ENCODE data around the gene SMURF2. TPM values are rescaled to one million over a fixed set of nuclear protein-coding genes. Genes with fewer than 3 reads are reported as not detected.

SMURF2 gene
- total RNA-seq, 3 donors from 2014 or later = 27.2 to 48.3 (median 28.6) TPM

DNA sequence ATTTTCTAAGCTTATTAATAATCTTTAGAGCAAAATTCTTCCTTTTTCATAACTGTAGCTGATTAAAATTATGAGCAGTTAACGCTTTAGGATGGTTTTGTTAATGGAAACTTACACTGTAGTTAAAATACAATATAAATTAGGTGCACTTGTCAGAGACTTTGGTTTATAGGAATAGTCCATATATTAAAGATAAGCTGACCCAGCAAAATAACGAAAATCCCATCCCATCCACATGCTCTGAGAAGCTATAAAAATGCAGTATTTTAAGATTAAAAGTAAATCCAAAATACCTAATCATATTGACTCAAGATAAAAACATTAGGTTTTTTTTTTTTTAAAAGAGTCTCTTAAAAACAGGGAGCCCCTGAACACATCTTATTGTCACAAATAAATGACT lies 117.4 kb downstream of the SMURF2 start:
- no peaks in the 10 kb centered on the region for H3K4me1 ChIP-seq
- H3K4me3 ChIP-seq = no peak overlapping the region
- H3K27me3 ChIP-seq = no peaks in the 10 kb centered on the region
- TF ChIP-seq CTCF (IDR thresholded peaks at IDR 0.05) (no peak), POLR2AphosphoS5 (IDR thresholded peaks at IDR 0.05) (no peak), POLR2A (IDR thresholded peaks at IDR 0.05) (no peak)
- no peaks in the 10 kb centered on the region for H3K9me3 ChIP-seq
- no peak overlapping the region for H3K27ac ChIP-seq
- no peak for DNase-seq (ENCODE audit: low spot score in 2 of 2)
- intact Hi-C loops (cut with DNase I; ENCODE audit: low total_unique reads) = no loop called here
- H3K36me3 ChIP-seq = no peaks in the 10 kb centered on the region

DNA sequence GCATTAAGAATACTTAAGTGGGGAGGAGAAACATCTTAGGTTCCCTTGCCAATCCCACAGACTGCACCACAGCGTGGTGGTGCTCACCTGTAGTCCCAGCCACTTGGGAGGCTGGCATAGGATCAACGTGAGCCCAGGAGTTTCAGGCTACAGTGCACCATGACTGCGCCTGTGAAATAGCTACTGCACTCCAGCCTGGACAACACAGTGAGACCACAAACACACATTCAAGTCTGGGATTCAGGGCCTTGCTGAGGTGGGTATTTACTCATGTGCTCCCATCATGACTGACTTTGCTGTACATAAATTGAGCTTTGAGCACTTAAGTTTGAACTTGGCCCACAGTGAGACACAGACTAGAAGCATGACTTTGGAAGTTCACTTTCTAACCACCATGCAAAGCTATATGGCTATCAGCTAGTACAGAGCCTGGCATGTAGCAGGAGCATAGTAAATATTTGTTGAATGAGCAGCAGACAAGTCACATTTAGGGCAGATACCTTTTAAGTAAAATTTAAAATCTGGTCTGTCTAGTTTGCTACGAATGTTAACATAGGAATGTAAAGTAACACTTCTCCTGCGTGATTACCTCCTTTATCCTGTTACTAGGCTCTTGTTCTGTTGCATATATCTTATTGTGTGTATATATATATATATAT lies 121.9 kb downstream of the SMURF2 start:
- no peak overlapping the region for H3K4me3 ChIP-seq
- DNase-seq (ENCODE audit: low spot score in 2 of 2) = no peak
- H3K27ac ChIP-seq = no peak overlapping the region
- no peaks in the 10 kb centered on the region for H3K4me1 ChIP-seq
- intact Hi-C loops (cut with DNase I; ENCODE audit: low total_unique reads) = no loop called here
- no peaks in the 10 kb centered on the region for H3K9me3 ChIP-seq
- no peaks in the 10 kb centered on the region for H3K36me3 ChIP-seq
- TF ChIP-seq POLR2A (IDR thresholded peaks at IDR 0.05) (no peak), CTCF (IDR thresholded peaks at IDR 0.05) (no peak), POLR2AphosphoS5 (IDR thresholded peaks at IDR 0.05) (no peak)
- H3K27me3 ChIP-seq = no peaks in the 10 kb centered on the region

GRCh38 chr17:64538508-64539130 lies 123.5 kb downstream of the SMURF2 start:
- H3K36me3 ChIP-seq = no peaks in the 10 kb centered on the region
- no peaks in the 10 kb centered on the region for H3K9me3 ChIP-seq
- DNase-seq (ENCODE audit: low spot score in 2 of 2) = no peak
- H3K4me1 ChIP-seq = no peaks in the 10 kb centered on the region
- no peak overlapping the region for H3K4me3 ChIP-seq
- no peaks in the 10 kb centered on the region for H3K27me3 ChIP-seq
- TF ChIP-seq POLR2AphosphoS5 (IDR thresholded peaks at IDR 0.05) (no peak), POLR2A (IDR thresholded peaks at IDR 0.05) (no peak), CTCF (IDR thresholded peaks at IDR 0.05) (no peak)
- intact Hi-C loops (cut with DNase I; ENCODE audit: low total_unique reads) = no loop called here
- H3K27ac ChIP-seq = no peak overlapping the region

GRCh38 chr17:64537488-64537887 lies 124.6 kb downstream of the SMURF2 start:
- Histone ChIP-seq H3K27me3 (no peaks in the 10 kb centered on the region), H3K36me3 (peaks cover 8% of the 10 kb centered on the region), H3K4me3 (no peak overlapping the region), H3K27ac (no peak overlapping the region), H3K4me1 (no peaks in the 10 kb centered on the region), H3K9me3 (no peaks in the 10 kb centered on the region)
- TF ChIP-seq CTCF (IDR thresholded peaks at IDR 0.05) = no peak
- no peak for TF ChIP-seq POLR2A (IDR thresholded peaks at IDR 0.05)
- no peak for TF ChIP-seq POLR2AphosphoS5 (IDR thresholded peaks at IDR 0.05)
- DNase-seq (ENCODE audit: low spot score in 2 of 2) = no peak
- intact Hi-C loops (cut with DNase I; ENCODE audit: low total_unique reads) = no loop called here

- no peak for DNase-seq (ENCODE audit: low spot score in 2 of 2)
- no peak overlapping the region for H3K4me3 ChIP-seq
- H3K36me3 ChIP-seq = peaks cover 9% of the 10 kb centered on the region
- TF ChIP-seq POLR2A (IDR thresholded peaks at IDR 0.05) = no peak
- no peak for TF ChIP-seq POLR2AphosphoS5 (IDR thresholded peaks at IDR 0.05)
- no peak for TF ChIP-seq CTCF (IDR thresholded peaks at IDR 0.05)
- intact Hi-C loops (cut with DNase I; ENCODE audit: low total_unique reads) = no loop called here
- H3K4me1 ChIP-seq = no peaks in the 10 kb centered on the region
- no peaks in the 10 kb centered on the region for H3K9me3 ChIP-seq
- H3K27ac ChIP-seq = no peak overlapping the region
- no peaks in the 10 kb centered on the region for H3K27me3 ChIP-seq
Observed at GRCh38 chr17:64536913-64537312, 125.2 kb downstream of the SMURF2 start.

Measured in breast epithelium (tissue), 4 donors.